HG03571 (cell line): ENCODE measurements around the gene CASK.

Experiments used
- ATAC-seq: cut with Tn5 transposase; IDR thresholded peaks from one replicate; pipeline ENCODE4 v1.9.1; 2021; ENCODE audit not compliant: unreplicated experiment

CASK gene

DNA sequence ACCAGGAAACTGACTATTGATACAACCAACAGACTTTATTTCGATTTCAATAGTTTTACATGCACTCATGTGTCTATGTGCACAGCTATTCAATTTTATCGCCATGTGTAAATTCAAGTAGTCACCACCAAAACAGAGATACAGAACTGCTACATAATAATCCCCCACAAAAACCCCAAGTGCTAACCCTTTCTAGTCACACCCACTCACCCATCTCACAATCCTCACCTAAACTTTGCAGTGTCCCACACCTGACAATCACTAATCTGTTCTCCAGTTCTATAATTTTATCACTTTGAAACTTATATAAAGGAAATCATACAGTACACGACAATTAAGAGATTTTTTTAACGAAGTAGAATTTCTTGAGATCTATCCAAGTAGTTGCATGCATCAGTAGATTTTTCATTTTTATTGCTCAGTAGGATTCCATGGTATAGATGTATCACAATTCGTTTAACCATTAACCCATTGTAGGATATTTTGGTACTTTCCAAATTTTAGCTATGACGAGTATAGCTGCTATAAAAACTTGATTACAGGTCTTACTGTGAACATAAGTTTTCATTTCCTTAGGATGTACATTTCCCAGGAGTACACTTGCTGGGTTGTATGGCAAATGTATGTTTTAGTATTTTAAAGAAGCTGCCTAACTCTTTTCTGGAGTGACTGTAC lies 85.9 kb downstream of the CASK start:
- no peak for ATAC-seq

DNA sequence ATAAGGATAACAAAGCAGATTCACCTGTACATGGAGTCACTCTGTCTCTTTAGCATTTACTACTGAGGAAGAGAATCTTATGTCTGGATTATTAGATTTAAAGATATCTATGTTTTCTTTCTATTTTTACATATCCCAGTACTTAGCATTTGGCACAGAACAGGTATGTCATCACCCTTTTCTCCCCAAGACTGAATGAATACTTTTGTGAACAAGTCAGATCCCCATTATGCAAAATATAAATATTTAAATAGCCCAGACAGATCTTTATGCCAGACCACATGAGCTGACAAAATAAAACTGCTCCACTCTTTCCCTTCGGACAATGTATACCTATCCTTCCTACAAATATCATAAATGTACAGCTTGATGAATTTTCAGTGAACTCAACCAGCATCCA lies 94.5 kb downstream of the CASK start:
- ATAC-seq, result no peak

DNA sequence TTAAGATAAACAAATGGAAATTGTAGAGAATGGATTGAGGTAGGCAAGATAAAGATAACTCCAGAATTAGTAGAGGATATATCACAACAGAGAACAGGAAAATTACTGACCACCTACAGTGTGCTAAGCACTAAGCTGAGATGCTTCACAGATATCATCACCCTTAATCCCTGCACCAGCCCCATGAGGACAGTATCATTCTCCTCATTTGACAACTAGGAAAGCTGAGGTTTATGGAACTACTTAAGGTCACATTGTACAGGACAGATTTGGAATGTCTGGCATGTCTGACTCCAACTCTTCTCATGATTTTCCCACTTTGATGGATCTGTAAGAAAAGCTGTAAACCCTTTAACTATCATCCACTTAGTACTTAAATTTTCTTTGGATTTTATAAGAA lies 95.5 kb downstream of the CASK start:
- ATAC-seq, result no peak

DNA sequence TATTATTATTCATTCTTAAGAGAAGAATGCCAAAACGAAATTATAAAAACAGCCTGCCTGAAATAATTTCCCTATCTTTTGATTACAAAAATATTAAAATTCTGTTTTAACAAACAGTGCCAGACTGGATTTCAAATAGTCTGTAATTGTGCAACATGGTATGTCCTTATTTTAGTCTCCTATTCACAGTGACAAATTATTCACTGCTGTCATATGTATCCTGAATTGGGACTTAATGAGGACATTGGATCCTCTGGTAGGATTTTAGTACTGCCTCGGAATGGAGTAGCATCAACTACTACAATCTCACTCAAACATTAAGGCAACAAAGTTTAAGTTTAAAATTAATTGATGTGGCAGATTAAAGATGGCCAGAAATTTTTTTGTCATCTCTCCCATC lies 97.6 kb downstream of the CASK start:
- ATAC-seq, result no peak

DNA sequence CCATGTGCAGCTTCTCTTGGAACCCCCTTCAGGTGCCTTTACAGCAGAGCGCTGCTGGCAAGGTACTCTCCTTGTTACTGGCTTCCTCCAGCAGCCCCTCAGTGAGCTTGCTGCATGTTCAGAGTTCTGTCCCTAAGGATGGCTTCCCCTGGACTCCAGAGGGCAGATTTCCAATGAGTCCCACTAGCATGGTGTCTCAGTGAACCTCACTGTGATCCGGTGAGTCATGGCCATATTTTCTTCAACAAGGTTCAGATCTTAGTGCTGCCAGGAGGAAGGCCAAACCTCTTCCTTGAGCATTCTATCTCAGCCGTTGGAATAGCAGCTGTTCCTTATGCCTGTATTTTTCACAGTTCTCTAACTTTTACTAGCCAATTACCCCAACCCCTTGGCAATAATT lies 98.8 kb downstream of the CASK start:
- ATAC-seq, result no peak

DNA sequence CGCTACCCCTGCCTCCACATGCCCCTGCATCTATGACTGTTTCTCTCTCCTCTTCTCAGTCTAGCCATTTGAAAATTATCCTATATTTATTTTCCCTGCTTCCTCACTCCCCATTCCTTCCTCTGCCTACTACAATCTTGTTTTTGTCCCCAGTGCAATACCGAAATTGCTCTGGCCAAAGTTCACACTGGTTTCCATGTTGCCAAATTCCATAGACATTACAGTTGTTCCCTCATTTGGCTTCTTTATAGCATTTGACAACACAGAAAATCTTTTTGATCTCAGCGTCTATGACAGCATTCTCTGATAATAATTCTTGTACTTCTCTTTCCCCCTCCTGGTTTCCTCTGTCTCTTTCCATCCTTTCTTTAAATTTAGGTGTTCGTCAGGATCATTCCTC lies 100.0 kb downstream of the CASK start:
- ATAC-seq, result no peak

DNA sequence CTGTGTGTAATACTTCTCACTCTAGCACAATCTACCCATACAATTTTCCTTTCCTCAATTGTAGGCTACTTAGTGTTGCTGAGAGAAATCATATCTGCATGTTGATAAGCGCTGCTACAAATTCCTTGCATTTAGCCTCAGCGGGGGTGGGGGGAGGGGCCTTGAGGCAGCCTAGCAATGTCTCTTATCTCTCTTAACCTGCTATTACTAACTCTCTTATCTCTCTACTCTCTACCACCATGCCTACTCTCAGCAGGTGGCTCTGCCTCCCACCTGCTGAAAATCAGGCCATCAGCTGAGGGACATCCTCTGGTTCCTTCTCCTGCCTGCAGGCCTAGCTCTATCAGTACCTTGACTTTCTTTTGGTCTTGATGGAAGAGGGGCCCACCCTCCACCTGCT lies 100.5 kb downstream of the CASK start:
- ATAC-seq, result no peak

DNA sequence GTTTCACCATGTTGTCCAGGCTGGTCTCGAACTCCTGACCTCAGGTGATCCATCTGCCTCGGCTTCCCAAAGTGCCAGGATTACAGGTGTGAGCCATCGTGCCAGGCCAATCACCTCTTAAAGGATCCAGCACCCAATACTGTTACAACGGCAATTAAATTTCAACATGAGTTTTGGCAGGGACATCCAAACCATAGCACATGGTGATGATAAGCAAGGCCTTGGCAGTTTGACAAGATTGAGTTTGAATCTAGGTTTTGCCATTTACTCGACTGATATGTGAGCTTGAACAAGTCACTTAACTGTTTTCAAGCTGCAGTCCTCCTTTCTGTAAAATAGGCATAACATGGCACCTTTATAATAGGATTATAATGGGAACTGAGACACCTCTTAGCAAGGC lies 115.3 kb downstream of the CASK start:
- ATAC-seq, result no peak

DNA sequence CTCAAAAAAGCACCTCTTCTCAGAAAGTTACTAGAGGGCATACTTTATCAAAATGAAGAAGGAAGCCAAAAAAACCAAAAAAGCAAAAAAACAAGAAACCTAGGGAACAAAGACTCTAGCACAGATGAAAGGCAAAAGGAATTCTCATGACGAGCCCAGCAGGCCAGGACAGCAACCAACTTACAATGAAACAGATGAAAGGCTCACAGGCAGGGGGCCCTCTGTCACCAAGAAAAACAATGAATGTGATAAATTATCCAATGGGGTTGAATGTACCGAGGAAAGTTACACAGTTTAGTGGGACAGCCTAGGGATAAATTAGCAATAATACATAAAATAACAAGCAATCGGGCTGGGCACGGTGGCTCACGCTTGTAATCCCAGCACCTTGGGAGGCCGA lies 120.4 kb downstream of the CASK start:
- ATAC-seq, result no peak

DNA sequence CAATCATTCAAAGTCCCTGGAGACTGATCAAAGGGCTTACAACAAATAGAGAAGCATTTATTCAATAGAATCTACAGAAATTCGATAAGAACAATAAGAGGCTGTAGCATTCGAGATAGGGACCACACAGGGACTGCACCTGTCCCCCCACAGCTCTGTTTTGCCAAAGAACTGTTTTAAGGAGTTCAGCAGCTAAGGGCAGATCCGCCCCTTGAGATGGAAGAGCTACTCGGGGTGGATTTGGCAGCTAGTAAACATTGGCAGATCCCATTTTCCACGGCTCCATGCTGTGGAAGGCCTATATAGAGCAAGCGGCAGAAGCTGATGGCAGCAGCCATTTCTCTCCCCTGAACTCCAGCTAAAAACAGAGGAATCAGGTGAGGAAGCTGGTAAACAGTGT lies 123.7 kb downstream of the CASK start:
- no peak for ATAC-seq

DNA sequence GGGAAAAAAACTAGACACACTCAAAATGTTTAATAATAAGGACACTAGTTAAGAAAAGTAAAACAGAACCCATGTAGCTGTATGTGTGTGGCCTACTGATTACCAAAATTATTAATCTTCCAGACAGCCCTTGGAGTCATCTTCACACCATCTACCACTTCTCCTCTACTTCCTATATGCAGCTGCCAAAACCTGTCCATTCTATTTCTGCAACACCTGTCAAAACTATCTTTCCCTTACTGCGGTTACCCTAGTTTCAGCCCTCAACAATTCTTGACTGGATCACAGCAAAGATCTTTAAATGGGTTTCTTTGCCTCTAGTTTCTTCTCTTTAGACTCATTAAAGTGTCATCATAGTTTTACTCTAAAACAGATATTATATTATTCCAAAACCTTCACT lies 126.8 kb downstream of the CASK start:
- ATAC-seq, result no peak

DNA sequence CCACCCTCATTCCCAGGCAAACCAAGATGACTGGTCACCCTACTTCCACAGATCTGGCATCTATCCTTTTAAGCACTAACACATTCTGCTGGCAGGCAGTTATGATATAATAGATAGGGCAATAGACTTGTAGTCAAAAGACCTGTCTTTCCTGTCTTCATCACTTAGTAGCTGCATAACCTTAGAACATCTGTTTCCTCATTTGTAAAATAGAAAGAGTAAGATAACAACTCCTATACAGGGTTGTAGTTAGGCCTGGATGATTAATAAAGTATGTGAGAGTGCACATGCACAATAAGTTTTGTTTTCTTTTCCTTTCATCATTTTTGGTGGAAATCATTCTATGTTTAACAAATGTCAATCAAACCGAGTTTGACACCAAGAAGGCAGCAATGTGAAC lies 127.3 kb downstream of the CASK start:
- no peak for ATAC-seq

DNA sequence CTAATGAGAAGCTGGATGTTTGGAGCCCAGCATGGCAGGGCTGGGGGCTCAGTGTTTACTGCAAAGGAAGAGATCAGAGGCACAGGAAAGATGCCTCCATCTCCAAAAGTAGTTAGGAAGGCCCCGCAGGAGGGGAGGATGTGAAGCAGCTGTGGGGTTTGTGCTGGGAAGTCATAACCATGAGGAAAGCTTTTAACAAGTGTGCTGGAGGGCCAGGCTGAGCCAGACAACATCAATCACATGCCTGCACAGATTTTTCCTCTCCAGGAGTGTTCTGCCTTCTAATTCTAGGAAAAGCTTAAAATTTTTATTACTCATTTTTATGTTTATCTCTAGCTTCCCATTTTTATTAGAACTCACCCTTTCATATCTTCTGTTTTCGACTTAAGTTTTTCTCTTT lies 134.0 kb downstream of the CASK start:
- ATAC-seq, result no peak

DNA sequence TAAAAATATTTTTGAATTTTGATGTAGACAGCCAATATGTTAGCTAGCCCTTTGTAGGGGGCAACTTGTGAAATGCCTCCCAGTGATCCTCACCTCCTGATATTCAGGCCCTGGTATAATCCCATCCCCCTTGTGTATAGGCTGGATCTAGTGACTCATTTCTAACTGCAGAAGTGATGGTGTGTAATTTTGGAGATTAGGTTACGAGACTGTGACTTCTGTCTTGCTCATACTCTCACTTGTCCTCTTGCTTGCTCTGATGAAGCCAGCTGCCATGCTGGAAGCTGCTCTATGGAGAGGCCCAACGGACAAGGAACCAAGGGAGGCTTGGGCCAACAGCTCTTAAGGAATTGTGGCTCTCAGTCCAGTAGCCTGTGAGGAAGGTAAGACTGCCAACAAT lies 137.7 kb downstream of the CASK start:
- ATAC-seq, result no peak

DNA sequence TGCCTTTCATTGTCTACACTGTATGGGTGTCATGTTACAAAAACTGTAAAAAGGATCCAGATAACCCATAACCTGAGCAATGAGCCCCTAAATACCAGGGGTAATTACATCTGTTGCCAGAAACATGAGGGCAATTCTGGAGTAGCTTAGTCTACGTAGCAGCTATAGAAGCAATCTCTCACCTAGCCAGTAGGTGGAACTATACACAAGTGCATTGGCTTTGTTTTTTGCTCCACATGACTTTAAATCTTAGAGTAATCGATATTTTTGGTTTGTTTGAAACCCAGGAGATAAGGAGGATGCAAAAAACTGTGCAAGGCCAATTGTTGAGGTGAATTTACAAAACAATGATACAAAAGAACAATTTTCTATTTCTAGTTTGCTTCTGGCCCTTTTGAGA lies 141.9 kb downstream of the CASK start:
- ATAC-seq, result no peak

DNA sequence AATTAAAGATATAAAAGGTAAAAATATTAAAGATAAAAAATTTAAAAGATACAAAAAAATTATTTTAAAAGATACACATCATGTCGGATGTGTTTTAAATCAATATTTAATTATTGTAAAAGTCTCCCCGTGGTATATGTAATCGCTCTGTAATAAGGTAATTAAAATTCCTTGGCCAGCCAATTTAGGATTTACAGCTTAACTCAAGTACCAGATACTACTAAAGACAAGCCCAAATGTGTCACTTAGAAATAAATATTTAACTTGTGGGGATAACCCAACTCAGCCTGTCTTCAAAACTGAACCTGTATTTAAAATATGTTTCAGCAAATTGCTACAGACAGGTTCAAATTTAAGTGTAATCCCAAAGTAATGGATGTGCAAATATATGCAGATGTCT lies 143.4 kb downstream of the CASK start:
- no peak for ATAC-seq

DNA sequence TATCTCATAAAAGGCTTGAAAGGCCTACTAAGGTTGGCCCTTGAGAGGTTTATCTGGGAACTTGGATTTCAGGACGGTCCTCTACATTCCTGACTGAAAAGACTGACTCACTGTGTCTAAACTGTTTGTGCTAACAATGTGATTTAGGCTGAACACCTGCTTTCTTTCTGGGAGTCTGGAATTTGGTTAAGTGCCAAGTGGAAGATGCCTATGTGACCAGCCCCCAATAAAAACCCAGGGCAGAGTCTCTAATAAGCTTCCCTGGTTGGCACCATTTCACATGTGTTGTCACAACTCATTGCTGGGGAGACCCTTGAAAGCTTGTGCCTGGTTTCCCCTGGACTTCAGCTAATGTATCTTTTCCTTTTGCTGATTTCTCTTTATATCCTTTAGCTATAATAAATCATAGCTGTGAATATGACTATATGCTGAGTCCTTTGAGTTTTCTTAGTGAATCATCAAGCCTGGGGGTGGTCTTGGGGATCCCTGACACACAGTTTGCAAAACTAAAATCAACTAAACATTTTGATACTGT lies 144.3 kb downstream of the CASK start:
- ATAC-seq, result no peak

DNA sequence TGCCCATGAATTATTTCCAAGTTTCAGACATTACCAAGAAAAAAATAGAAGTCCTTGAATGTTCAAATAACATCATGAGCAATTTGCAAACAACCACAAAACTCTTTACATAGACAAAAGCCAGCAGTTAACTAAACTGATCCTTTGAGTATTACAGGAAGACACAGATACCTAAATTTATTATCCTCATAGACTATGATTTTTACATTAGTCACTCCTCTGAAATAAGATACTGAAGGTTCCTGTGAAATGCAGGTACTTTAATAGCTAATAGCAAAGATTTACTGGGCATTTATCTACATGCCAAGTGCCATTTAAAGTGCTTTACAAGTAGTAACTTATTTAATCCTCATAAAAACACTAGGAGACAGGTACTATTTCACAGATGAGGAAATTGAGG lies 161.7 kb downstream of the CASK start:
- ATAC-seq, result no peak

DNA sequence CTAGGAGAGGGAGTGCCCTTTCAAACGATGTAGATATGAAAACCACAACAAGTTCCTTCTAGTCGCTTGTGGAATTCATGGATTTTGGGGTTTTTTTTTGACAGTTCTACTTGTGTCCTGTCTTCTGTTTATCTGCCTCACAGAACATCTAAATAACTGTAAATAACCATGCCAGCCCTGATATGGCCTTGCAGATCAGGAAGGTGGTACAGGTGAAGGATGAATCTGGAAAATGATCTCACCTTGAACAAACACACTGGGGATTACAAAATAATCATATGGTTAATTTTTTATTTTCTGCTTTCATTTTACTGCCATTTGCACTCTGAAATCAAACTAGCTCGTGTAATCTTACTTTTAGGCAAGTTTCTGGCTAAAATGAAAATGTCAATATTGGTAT lies 162.2 kb downstream of the CASK start:
- no peak for ATAC-seq

DNA sequence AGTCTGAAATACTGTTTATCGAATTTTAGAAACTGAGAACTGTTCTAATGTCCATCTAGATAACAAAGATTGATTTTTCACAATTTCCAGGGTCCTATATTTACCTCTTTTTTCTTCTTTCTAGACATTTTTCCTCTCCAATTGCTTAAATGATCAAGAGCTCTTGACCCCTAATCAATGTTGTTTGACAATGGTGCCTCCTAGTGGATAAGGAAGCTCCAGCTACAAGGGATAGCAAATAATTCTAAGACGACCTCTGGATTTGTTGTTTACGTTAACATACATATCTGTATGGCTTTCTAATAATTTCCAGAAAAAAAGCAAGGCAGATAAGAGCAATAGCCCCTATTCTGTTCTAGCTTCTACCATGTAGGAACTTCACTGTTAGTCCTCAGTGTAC lies 163.5 kb downstream of the CASK start:
- ATAC-seq, result no peak

DNA sequence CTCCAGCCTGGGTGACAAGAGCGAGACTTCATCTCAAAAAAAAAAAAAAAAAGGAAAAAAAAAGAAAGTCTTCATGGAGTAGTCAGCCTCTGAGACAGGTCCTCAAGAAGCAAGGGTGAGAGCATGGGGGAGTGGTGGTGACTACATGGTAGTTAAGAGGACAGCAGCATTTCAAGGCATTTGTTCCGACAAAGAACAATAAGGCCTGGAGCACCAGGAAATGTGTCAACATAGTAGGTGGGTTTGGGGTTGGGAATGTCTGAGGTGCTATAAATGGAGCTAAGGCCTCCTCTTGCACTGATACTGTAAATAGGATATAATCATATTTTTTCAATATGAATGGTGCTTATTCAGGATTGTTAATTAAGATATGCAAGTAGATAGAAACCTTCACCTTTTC lies 165.0 kb downstream of the CASK start:
- ATAC-seq, result no peak

DNA sequence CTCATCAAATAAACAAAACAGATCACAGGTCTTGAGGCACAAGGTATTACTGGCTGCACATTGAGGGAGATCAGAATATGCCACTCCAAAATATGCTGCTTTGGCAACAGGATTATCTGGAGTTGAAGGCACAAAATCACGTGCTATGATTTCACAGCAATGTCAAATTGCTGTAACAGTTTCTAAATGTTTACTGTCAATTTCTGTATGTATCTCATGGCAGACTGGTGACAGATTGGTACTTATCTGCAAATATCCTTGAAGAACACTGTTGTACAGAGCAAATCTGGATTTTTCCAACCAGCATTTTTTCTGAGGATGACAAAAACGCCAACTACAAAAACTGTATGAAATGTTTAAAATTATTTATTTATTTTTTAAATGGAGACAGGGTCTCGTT lies 172.6 kb downstream of the CASK start:
- ATAC-seq, result no peak

DNA sequence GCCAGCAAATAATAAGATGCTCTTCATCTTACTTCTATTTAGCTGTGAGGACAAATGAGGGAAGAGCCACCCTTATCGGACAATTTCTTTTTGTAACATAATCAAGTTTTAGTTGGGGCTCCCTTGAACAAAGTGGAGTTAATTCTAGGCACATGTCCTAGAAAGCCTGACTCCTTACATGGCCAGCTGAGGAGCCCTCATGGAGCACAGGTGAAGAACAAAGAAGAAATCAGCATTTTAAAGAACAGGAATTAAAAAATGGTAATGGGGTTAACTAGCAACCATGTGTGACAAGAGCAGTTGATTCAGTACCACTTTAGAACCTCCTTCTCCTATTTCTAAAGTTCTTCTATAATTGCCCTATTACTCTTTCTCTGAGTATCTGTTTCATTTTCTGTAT lies 183.5 kb downstream of the CASK start:
- no peak for ATAC-seq
